HT1080 (cell line): ENCODE measurements around the gene GLRB. TPM values are rescaled to one million over a fixed set of nuclear protein-coding genes. Genes with fewer than 3 reads are reported as not detected.
A peak's percentile ranks its signal among the peaks of the same experiment; 100 is the strongest.
"Not testable (repeated sequence)": the region's sequence is repeated elsewhere in the genome, so short reads cannot be mapped to it uniquely, and the experiment has no call there.

Experiments
- DNase-seq: peaks from one replicate; pipeline ENCODE4 v3.0.0-alpha.2; 2015; ENCODE audit warnings: low read depth
- total RNA-seq: library from RNA; depleted of rRNA; stranded (reverse); fragments of >200 nt; shearing (Covaris generic); gene quantifications from 2 replicates; pipeline ENCODE4 v1.2.3, GENCODE V29; 2014

Gene GLRB
- total RNA-seq, 1 experiment from 2014 or later, result 14.6 TPM

DNA sequence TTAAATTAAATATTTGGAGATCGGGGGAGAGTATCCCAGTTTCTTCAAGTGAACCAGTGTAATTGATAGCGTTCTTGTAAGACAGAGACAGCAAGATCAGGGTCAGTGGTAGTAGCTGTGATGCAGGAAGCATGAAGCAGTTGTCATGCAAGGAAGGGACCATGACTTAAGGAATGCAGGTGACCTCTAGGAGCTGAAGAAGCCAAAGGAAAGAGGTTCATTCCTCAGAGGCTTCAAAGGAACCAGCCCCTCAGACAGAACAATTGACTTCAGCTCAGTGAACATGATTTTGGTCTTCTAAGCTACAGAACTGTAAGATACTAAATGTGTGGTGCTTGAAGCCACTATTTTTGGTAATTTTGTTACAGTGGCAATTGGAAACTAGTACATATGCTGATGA lies 51.6 kb downstream of the GLRB start:
- DNase-seq, result no peak

DNA sequence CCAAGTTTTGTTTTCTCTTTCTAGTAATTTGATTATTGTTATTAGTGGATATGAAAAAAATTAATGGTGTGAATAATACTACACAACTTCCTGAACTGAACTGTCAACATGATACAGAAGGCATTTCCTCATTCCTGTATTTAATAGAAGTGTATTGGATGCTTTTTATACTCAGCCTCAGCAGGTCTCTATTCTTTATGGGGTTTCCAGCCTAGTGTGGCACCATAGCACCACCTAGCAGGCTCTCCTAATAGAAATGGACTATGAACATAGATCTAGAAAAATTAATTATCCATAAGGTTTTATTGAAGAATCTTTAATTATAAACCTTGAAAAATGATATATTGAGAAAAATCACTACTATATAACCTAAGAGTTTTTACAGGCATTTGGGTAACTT lies 52.4 kb downstream of the GLRB start:
- DNase-seq, result peak; percentile 36

DNA sequence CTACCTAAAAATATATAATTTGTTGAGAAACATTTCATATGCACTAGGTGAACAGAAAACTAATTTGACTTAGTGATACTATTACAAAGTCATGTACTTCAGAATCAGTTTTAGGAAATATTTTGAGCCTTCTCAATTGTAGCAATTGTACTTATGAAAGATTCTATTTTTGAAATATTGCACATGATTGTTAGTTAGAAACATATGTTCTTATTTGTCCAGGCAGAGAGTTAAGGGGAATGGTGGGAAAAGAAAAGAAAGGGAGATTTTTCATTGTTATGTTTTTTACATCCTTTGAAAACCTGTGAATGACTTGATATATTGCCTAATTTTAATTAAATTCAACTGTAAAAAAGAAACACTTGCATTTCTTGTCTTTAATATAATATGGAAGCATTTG lies 66.0 kb downstream of the GLRB start:
- no peak for DNase-seq

DNA sequence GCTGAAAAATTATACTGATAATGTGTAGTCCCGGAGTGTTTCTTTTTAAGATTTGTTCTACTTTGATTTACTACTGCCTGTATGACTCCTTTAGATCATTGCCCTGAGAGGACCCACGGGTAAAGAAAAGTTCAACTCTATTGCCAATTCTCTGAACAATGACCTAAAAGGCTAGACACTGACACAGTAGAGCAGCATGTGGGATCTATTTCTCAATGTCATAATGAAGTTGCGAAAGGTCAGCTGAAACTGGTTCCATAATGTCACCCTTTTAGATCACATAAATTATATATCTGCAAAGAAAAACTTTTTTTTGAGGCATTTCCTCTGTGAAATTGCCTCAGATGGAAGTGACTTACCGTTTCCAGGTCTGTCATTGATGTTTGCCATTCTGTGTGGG lies 67.4 kb downstream of the GLRB start:
- no peak for DNase-seq

DNA sequence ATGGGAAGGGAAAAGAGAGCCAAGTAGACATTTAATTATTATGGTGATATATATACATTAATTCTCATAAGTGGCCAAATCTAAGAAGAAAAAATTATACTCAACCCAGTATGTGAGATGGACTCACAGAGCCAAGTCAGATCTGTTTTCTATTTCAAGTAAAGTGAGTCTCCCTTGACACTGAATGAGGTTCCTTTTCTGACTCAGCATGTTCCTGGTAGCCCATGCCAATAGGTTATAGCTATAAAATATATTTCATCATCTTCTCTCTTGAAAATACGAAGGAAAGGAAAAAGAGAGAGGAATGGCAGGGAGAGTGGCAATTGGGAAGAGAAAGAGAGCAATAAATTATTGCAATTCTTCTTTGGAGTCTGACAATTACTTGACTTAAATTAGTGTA lies 75.8 kb downstream of the GLRB start:
- no peak for DNase-seq

DNA sequence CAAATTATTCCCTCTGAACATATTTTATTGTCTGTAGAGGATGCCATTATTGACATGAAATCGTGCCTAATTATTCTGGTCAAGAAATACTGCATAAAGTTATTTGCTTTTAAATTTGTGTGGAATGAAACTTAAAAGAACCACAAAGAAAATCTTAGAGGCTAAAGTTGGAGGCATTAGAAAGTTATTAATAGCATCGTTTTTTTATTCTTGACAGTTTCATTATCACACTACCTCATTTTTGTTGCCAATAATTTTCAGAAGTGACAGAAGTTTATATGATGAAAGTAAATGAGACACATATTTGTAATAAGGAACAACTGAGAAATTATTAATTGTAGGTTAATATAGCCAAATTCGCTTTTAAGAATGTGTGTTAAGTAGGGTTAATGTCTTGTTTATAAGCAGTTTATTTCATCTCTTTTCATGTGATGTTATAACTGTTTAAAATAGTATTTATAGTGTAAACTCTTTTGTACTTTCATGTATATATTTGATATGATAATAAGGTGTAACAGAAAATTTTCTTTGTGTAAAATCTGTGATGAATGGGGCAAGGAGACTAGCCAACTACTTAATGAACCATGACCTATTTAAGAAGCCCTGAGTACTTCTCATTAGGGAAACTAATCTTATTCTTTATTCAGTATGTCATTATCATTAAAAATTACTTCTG lies 90.1 kb downstream of the GLRB start:
- DNase-seq, result no peak

DNA sequence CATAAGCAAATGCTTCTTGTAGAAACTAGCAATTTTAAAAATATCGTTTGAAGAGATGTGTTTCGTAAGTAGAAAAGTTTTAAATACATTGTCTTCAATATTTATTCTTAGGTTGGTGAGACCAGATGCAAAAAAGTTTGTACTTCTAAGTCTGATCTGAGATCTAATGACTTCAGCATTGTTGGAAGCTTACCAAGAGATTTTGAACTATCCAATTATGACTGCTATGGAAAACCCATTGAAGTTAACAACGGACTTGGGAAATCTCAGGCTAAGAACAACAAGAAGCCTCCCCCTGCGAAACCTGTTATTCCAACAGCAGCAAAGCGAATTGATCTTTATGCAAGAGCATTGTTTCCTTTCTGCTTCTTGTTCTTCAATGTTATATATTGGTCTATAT lies 94.4 kb downstream of the GLRB start:
- DNase-seq, result no peak

DNA sequence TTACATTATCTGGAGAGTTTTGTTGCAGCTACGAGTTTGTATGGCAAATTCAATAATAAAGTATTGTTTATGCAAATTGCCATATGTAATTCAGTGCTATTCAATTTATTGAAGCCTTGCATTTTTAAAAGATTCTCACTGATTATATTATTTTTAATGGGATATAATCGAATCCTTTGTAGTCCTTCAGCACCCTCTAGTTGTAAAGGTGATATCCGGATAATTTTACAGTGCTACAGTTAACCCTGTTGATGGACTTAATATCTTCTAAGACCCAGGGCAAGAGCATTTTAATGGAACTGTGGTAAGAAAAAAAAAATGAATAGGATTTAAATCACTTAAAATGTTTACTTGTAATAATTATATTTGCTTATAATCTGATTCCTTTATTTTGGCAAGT lies 96.1 kb downstream of the GLRB start:
- no peak for DNase-seq

DNA sequence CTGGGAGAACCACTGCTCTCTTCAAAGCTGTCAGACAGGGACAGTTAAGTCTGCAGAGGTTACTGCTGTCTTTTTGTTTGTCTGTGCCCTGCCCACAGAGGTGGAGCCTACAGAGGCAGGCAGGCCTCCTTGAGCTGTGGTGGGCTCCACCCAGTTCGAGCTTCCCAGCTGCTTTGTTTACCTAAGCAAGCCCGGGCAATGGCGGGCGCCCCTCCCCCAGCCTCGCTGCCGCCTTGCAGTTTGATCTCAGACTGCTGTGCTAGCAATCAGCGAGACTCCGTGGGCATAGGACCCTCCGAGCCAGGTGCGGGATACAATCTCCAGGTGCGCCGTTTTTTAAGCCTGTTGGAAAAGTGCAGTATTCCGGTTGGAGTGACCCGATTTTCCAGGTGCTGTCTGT lies 104.3 kb downstream of the GLRB start:
- DNase-seq, result not testable (repeated sequence)

DNA sequence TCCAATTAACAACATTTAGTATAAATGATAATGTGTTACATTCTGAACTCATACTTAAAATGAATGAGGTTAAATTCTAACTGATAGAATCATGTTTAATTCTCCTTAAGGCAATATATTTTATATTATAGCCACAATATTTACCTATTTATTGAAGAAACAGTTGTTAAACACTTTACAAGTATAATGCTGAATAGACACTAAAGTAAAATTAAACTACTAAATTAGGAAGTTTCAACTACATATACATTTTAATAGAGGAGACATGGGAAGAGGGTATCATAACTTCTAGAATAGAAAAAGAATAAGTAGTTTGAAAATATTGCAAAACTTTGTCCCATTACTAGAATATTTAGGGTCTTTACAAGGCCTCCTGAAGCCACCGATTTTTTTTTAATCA lies 108.3 kb downstream of the GLRB start:
- DNase-seq, result no peak

DNA sequence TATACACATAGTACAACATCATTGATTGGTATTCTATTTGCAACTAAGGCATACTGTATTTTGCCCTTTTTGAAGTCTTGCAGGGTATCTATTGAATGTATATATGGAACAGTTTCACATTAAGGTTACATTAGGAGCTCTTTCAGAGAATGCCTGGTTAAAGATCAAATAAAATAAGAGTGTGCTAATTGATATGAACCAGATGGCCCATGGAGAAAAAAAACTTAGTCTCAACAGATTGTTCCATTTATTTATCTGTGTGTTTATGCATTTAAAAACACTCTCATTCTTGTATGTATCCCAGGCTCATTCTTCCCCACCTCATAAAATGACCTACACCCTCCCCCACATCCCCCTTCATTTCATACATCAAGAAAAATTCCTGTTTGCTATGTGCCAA lies 109.4 kb downstream of the GLRB start:
- DNase-seq, result no peak

DNA sequence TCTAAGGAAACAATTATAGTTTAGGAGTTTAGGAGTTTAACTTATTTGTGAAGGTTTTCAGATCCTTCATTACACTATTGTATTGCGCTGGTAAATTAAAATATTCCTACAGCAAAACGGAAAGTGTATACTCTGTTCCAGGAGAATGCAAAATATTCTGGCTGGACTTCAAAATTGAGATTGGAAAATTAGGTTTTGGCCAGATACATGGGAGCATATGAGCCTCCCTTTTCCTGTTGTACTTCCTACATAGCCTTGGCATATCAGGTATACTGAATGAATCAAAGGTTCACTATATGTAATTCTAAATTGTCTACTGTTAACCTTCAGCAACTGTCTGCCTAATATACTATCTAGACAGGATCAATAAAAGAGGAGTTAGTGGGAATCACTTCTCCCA lies 119.4 kb downstream of the GLRB start:
- DNase-seq, result no peak

DNA sequence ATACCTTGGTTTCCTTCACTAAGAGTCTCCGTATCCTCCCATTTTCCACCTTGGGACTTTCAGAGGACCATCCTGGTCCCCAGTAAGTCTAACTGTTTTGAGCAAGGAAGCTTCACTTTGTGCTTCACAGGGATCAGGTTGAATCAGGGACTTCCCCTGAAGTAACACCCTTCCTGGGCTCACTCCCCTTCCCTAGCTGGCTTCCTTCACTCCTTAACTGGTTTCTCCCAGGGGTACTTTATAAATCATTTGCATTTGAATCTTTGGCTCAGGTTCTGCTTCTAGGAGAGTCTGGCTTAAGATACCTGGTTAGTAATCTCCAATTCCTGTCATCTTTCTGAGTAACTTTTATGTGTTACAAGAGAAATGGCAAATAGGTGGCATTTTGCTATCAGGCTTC lies 120.1 kb downstream of the GLRB start:
- DNase-seq, result no peak

DNA sequence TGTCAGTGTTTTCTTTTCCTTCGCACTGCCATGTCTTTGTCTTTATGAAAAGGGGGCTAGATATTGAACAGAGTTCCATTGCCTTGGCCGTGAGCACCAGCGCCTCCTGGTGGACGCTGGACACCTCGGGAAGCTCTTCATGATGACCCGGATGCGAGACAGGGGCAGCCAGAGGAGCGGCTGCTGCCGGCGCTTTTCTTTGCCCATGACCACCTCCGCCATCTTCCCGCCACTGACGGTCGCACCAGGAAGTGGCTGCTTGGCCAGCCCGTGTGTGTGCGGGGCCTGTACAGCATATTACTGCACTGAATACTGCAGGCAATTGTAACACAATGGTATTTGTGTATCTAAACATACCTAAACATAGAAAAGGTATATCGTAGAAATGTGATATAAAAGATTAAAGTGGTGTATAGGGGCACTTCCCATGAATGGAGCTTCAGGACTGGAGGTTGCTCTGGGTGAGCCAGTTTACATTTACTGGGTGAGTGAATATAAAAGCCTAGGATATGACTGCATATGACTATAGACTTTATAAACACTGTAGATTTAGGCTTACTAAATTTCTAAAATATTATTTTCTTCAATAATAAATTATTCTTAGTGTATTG lies 128.8 kb downstream of the GLRB start:
- peak; percentile 21 for DNase-seq

DNA sequence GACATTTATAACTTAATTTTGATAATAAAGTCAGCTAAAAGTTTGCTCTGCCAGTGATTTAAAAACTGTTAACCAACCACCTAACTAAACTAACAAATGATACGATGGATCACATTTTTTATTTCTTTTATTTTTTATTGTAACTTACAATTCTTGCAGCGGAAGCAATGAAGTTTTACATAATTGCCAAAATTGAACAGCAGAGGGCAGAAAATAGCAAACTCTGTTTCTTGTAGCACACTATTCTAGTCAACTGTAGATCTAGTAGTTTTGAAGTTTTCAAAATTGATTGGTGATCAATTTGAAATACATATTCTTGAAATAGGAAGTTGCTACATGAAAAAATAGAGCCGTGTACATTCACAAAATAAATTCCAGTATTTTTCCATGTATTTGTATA lies 141.8 kb downstream of the GLRB start:
- no peak for DNase-seq

DNA sequence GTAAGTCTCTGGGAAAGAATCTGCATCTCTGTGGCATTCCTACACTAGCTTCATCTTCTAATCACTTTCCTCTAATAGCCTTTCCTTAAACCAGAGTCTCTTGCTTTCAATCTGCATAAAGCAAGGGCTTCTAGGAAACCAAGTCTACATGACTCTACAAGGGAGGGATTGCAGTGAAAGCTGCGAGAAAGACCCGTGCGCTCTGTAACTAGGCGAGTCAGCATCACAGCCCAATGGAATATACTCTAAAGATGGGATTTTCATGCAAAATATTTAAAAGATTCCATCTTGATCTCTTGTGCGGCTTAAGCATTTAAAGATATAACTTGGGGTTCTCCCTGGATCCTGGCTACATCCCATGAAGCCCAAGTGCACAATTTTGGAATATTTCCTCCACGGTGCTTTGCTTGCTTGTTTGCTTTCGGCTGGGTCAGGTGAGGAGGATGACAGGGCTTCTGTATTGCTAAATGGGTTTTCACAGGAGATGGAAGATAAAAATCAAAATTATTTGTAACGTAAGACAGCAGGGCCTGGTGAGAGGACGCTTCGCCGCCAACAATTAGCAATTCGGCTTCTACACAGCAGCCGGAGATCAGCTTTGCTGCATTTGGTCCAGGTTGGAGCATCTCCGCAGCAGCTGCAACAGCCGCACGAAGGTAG lies 143.9 kb downstream of the GLRB start:
- DNase-seq, result no peak

DNA sequence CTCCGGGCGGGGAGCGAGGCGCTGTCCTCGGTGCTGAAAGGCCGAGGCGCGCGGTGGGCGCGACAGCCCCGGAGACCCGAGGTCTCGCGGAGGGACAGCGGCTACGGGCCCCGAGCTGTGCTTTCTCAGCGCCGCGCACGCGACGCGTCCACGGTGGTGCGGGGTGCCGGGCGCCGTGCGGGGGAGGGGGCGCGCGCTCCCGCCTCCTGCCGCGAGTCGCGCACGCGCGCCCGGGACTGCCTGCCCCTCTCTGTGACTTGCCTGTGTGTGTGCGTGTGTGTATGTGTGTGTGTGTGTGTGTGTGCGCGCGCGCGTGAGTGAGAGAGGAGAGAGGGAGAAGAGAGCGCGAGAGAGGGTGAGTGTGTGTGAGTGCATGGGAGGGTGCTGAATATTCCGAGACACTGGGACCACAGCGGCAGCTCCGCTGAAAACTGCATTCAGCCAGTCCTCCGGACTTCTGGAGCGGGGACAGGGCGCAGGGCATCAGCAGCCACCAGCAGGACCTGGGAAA lies 144.5 kb downstream of the GLRB start, which contains the start of gene GRIA2:
Gene GRIA2 (plus strand): TSS at position 358 of the 511 bp plus-strand sequence. CDS start 315 bp downstream, outside the sequence.
- DNase-seq, result peak; percentile 64

DNA sequence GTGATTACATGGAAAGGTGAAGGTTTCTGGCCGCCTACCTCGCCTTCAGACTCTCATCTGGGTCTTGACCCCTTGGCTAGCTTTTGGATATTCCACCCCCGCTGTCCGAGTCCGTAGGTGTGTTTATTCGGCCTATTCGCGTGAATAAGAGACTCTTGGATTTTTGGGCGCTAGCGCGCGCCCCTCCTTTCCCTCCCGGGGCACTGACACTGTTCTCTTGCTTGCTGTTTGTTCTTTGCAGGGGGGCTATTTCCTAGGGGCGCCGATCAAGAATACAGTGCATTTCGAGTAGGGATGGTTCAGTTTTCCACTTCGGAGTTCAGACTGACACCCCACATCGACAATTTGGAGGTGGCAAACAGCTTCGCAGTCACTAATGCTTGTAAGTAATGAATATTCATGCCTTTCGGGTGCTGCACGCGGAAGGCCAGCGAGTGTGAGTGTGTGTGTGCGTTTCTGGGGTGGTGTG lies 145.5 kb downstream of the GLRB start:
- DNase-seq, result no peak
